ENCODE measurements around the gene CTRB1. TPM values are rescaled to one million over a fixed set of nuclear protein-coding genes. Genes with fewer than 3 reads are reported as not detected.

The CTRB1 gene
- total RNA-seq = not detected
- polyA plus RNA-seq = 1.6 TPM

- no peak within 1 kb of the TSS for H3K27ac ChIP-seq (ENCODE audit: low read depth)
- WGBS = 83% methylated on average over 19 of the region's 19 CpGs
- no peaks in the 10 kb centered on the region for H3K36me3 ChIP-seq (ENCODE audit: insufficient read depth)
Measured at GRCh38 chr16:75218256-75219076, at the start of gene CTRB1. Gene CTRB1, plus strand, starts transcription at chr16:75218988. Its CDS starts 20 bp downstream, at chr16:75219008.

GRCh38 chr16:75169899-75170405 is 48.8 kb upstream of the CTRB1 start:
- 98% methylated on average over 10 of the region's 10 CpGs for WGBS
- Histone ChIP-seq H3K4me3 (ENCODE audit: low read depth, low read length) (no peak overlapping the region), H3K27ac (ENCODE audit: low read depth) (no peak overlapping the region), H3K36me3 (ENCODE audit: insufficient read depth) (peaks cover 10% of the 10 kb centered on the region), H3K4me1 (ENCODE audit: insufficient read depth) (no peaks in the 10 kb centered on the region)
- no peak for DNase-seq (ENCODE audit: extremely low spot score)

More at GRCh38 chr16:75218256-75219076, at the start of gene CTRB1:
- Histone ChIP-seq H3K4me3 (ENCODE audit: low read depth, low read length) (no peak within 1 kb of the TSS), H3K4me1 (ENCODE audit: insufficient read depth) (no peaks in the 10 kb centered on the region)
- no peak for DNase-seq (ENCODE audit: extremely low spot score)

GRCh38 chr16:75172578-75172977 is 46.2 kb upstream of the CTRB1 start:
- 94% methylated on average over 4 of the region's 4 CpGs for WGBS
- Histone ChIP-seq H3K4me3 (ENCODE audit: low read depth, low read length) (no peak overlapping the region), H3K27ac (ENCODE audit: low read depth) (no peak overlapping the region), H3K36me3 (ENCODE audit: insufficient read depth) (peaks cover 10% of the 10 kb centered on the region), H3K4me1 (ENCODE audit: insufficient read depth) (no peaks in the 10 kb centered on the region)
- DNase-seq (ENCODE audit: extremely low spot score) = no peak

- H3K4me1 ChIP-seq (ENCODE audit: insufficient read depth) = no peaks in the 10 kb centered on the region
- DNase-seq (ENCODE audit: extremely low spot score) = no peak
- no peak overlapping the region for H3K4me3 ChIP-seq (ENCODE audit: low read depth, low read length)
- H3K36me3 ChIP-seq (ENCODE audit: insufficient read depth) = no peaks in the 10 kb centered on the region
- WGBS = 96% methylated on average over 3 of the region's 3 CpGs
- H3K27ac ChIP-seq (ENCODE audit: low read depth) = no peak overlapping the region
Measured at GRCh38 chr16:75175074-75175473, 43.7 kb upstream of the CTRB1 start.

GRCh38 chr16:75176926-75177325 is 41.9 kb upstream of the CTRB1 start:
- no peak overlapping the region for H3K4me3 ChIP-seq (ENCODE audit: low read depth, low read length)
- WGBS = 100% methylated on average over 2 of the region's 2 CpGs
- DNase-seq (ENCODE audit: extremely low spot score) = no peak
- H3K36me3 ChIP-seq (ENCODE audit: insufficient read depth) = no peaks in the 10 kb centered on the region
- no peaks in the 10 kb centered on the region for H3K4me1 ChIP-seq (ENCODE audit: insufficient read depth)
- H3K27ac ChIP-seq (ENCODE audit: low read depth) = no peak overlapping the region

- Histone ChIP-seq H3K4me1 (ENCODE audit: insufficient read depth) (no peaks in the 10 kb centered on the region), H3K27ac (ENCODE audit: low read depth) (no peak overlapping the region), H3K36me3 (ENCODE audit: insufficient read depth) (no peaks in the 10 kb centered on the region), H3K4me3 (ENCODE audit: low read depth, low read length) (no peak overlapping the region)
- 93% methylated on average over 6 of the region's 6 CpGs for WGBS
- no peak for DNase-seq (ENCODE audit: extremely low spot score)
Measured at GRCh38 chr16:75179208-75179607, 39.6 kb upstream of the CTRB1 start.

- 31% methylated on average over 3 of the region's 3 CpGs for WGBS
Measured at GRCh38 chr16:75181630-75182029, 37.2 kb upstream of the CTRB1 start.

GRCh38 chr16:75188832-75189477 is 29.8 kb upstream of the CTRB1 start:
- H3K4me3 ChIP-seq (ENCODE audit: low read depth, low read length) = no peak overlapping the region
- 75% methylated on average over 14 of the region's 14 CpGs for WGBS
- DNase-seq (ENCODE audit: extremely low spot score) = no peak
- no peaks in the 10 kb centered on the region for H3K36me3 ChIP-seq (ENCODE audit: insufficient read depth)
- H3K4me1 ChIP-seq (ENCODE audit: insufficient read depth) = no peaks in the 10 kb centered on the region
- no peak overlapping the region for H3K27ac ChIP-seq (ENCODE audit: low read depth)

More at GRCh38 chr16:75181630-75182029, 37.2 kb upstream of the CTRB1 start:
- no peak overlapping the region for H3K4me3 ChIP-seq (ENCODE audit: low read depth, low read length)
- no peak for DNase-seq (ENCODE audit: extremely low spot score)
- H3K4me1 ChIP-seq (ENCODE audit: insufficient read depth) = no peaks in the 10 kb centered on the region
- H3K36me3 ChIP-seq (ENCODE audit: insufficient read depth) = no peaks in the 10 kb centered on the region
- no peak overlapping the region for H3K27ac ChIP-seq (ENCODE audit: low read depth)

- 86% methylated on average over 8 of the region's 8 CpGs for WGBS
- Histone ChIP-seq H3K4me3 (ENCODE audit: low read depth, low read length) (no peak overlapping the region), H3K27ac (ENCODE audit: low read depth) (no peak overlapping the region), H3K36me3 (ENCODE audit: insufficient read depth) (no peaks in the 10 kb centered on the region), H3K4me1 (ENCODE audit: insufficient read depth) (no peaks in the 10 kb centered on the region)
- no peak for DNase-seq (ENCODE audit: extremely low spot score)
Measured at GRCh38 chr16:75189638-75190245, 29.0 kb upstream of the CTRB1 start.

GRCh38 chr16:75192606-75193264 is 26.1 kb upstream of the CTRB1 start:
- H3K4me1 ChIP-seq (ENCODE audit: insufficient read depth) = no peaks in the 10 kb centered on the region
- 85% methylated on average over 21 of the region's 21 CpGs for WGBS
- DNase-seq (ENCODE audit: extremely low spot score) = no peak

GRCh38 chr16:75193265-75193650 is 25.5 kb upstream of the CTRB1 start:
- Histone ChIP-seq H3K4me3 (ENCODE audit: low read depth, low read length) (no peak overlapping the region), H3K27ac (ENCODE audit: low read depth) (no peak overlapping the region), H3K4me1 (ENCODE audit: insufficient read depth) (no peaks in the 10 kb centered on the region), H3K36me3 (ENCODE audit: insufficient read depth) (no peaks in the 10 kb centered on the region)
- WGBS = 83% methylated on average over 4 of the region's 4 CpGs
- DNase-seq (ENCODE audit: extremely low spot score) = no peak

More at GRCh38 chr16:75192606-75193264, 26.1 kb upstream of the CTRB1 start:
- Histone ChIP-seq H3K4me3 (ENCODE audit: low read depth, low read length) (no peak overlapping the region), H3K36me3 (ENCODE audit: insufficient read depth) (no peaks in the 10 kb centered on the region), H3K27ac (ENCODE audit: low read depth) (no peak overlapping the region)

- Histone ChIP-seq H3K4me3 (ENCODE audit: low read depth, low read length) (no peak overlapping the region), H3K36me3 (ENCODE audit: insufficient read depth) (no peaks in the 10 kb centered on the region), H3K4me1 (ENCODE audit: insufficient read depth) (no peaks in the 10 kb centered on the region), H3K27ac (ENCODE audit: low read depth) (no peak overlapping the region)
- WGBS = 85% methylated on average over 10 of the region's 10 CpGs
- no peak for DNase-seq (ENCODE audit: extremely low spot score)
Measured at GRCh38 chr16:75193730-75194444, 24.9 kb upstream of the CTRB1 start.
